Measurements from ENCODE around the gene MAP2K5.

Gene MAP2K5

DNA sequence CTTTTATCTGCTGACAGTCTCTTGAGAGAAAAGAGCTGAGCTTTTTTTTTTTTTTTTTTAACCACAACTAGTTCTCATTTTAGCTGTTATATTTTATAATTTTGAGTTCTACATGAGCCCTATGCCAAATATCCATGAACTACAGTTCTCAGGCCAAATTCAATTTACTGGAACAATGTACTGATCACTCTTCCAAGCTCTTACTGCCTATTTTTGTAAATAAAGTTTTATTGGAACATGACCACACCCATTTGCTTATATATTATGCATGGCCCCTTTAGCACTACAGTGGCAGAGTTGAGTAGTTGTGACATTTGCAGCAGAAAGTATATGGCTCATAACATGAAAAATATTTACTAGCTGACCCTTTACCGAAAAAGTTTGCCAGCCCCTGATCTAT lies 153.6 kb downstream of the MAP2K5 start:
- Histone ChIP-seq H3K4me1 (ENCODE audit: control insufficient read depth, insufficient read depth, low read length) (peaks cover 15% of the 10 kb centered on the region), H3K27ac (ENCODE audit: low read depth, low read length) (no peak overlapping the region), H3K4me3 (ENCODE audit: low read depth, low read length) (no peak overlapping the region), H3K36me3 (ENCODE audit: control insufficient read depth, insufficient read depth, low read length) (no peaks in the 10 kb centered on the region), H3K9me3 (ENCODE audit: control insufficient read depth, insufficient read depth, low read length) (no peaks in the 10 kb centered on the region), H3K27me3 (ENCODE audit: control insufficient read depth, insufficient read depth, low read length) (no peaks in the 10 kb centered on the region), H3K9ac (ENCODE audit: low read depth, low read length) (no peak overlapping the region)

DNA sequence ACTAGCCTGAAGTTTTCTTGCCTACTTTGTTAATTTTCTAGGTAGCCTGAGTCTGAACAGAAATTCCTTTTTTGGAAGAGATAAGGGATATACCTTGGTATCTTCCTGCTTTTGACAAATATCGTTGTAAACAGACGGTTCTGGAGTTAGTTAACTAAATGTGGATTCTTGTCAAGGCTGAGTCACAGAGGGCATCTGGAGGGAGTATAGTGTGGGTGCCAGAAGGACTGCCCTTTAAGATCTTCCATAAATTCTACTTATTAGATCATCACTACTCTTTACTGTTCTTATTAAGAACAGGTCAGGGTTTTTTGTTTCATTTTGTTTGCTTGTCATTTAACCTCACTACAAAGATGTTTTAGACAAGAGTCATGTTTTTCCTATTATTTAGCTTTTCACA lies 157.5 kb downstream of the MAP2K5 start:
- no peak overlapping the region for H3K9ac ChIP-seq (ENCODE audit: low read depth, low read length)
- no peaks in the 10 kb centered on the region for H3K9me3 ChIP-seq (ENCODE audit: control insufficient read depth, insufficient read depth, low read length)
- H3K36me3 ChIP-seq (ENCODE audit: control insufficient read depth, insufficient read depth, low read length): no peaks in the 10 kb centered on the region
- H3K4me3 ChIP-seq (ENCODE audit: low read depth, low read length): no peak overlapping the region
- no peaks in the 10 kb centered on the region for H3K27me3 ChIP-seq (ENCODE audit: control insufficient read depth, insufficient read depth, low read length)
- H3K4me1 ChIP-seq (ENCODE audit: control insufficient read depth, insufficient read depth, low read length): no peaks in the 10 kb centered on the region
- no peak overlapping the region for H3K27ac ChIP-seq (ENCODE audit: low read depth, low read length)

DNA sequence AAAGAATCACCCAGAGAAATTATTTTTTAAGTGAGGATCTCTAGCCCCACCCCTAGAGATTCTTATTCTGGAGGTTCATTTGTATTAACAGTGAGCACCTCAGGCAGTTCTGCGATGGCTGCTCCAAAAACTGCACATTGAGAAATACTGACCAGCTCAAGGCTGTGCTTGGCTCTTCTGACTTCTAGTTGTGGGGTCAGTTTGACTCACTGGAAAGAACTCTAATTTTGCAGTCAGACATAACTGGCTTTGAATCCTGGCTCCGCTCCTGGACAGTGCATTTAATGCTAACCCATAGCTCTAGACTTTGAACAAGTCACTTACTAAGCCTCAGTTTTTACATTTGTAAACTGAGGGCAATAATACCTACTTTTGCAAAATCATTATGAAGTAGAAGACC lies 159.2 kb downstream of the MAP2K5 start:
- no peaks in the 10 kb centered on the region for H3K36me3 ChIP-seq (ENCODE audit: control insufficient read depth, insufficient read depth, low read length)
- no peaks in the 10 kb centered on the region for H3K4me1 ChIP-seq (ENCODE audit: control insufficient read depth, insufficient read depth, low read length)
- H3K4me3 ChIP-seq (ENCODE audit: low read depth, low read length): no peak overlapping the region
- no peak overlapping the region for H3K27ac ChIP-seq (ENCODE audit: low read depth, low read length)
- no peaks in the 10 kb centered on the region for H3K9me3 ChIP-seq (ENCODE audit: control insufficient read depth, insufficient read depth, low read length)
- H3K9ac ChIP-seq (ENCODE audit: low read depth, low read length): no peak overlapping the region
- no peaks in the 10 kb centered on the region for H3K27me3 ChIP-seq (ENCODE audit: control insufficient read depth, insufficient read depth, low read length)

GRCh38 chr15:67707520-67708283 lies 165.2 kb downstream of the MAP2K5 start:
- H3K4me3 ChIP-seq (ENCODE audit: low read depth, low read length): no peak overlapping the region
- no peaks in the 10 kb centered on the region for H3K36me3 ChIP-seq (ENCODE audit: control insufficient read depth, insufficient read depth, low read length)
- no peak overlapping the region for H3K27ac ChIP-seq (ENCODE audit: low read depth, low read length)

GRCh38 chr15:67708500-67708899 lies 166.0 kb downstream of the MAP2K5 start:
- Histone ChIP-seq H3K4me3 (ENCODE audit: low read depth, low read length) (no peak overlapping the region), H3K27ac (ENCODE audit: low read depth, low read length) (no peak overlapping the region), H3K27me3 (ENCODE audit: control insufficient read depth, insufficient read depth, low read length) (no peaks in the 10 kb centered on the region), H3K9me3 (ENCODE audit: control insufficient read depth, insufficient read depth, low read length) (no peaks in the 10 kb centered on the region), H3K9ac (ENCODE audit: low read depth, low read length) (no peak overlapping the region), H3K4me1 (ENCODE audit: control insufficient read depth, insufficient read depth, low read length) (peaks cover 7% of the 10 kb centered on the region), H3K36me3 (ENCODE audit: control insufficient read depth, insufficient read depth, low read length) (no peaks in the 10 kb centered on the region)

More at GRCh38 chr15:67707520-67708283, 165.2 kb downstream of the MAP2K5 start:
- Histone ChIP-seq H3K4me1 (ENCODE audit: control insufficient read depth, insufficient read depth, low read length) (peaks cover 7% of the 10 kb centered on the region), H3K9ac (ENCODE audit: low read depth, low read length) (no peak overlapping the region), H3K27me3 (ENCODE audit: control insufficient read depth, insufficient read depth, low read length) (no peaks in the 10 kb centered on the region), H3K9me3 (ENCODE audit: control insufficient read depth, insufficient read depth, low read length) (no peaks in the 10 kb centered on the region)

DNA sequence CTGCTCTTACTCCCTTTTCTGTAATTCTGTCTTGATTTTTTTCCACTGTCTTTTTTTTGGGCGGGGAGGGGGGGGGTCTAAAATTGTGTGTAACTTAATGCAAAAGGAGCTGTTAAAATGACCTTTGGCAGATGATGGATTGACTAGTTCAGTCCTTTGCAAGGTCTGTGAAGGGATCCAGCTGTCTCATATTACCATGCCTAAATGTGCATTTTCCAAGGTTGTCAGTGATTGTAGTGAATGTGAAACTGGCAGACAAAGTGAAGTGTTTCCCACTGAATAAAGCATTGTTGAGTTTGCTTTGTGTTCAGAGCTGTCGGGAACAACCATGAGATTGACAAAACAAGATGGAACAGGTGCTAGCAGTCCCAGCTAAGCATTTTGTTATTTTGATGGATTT lies 172.7 kb downstream of the MAP2K5 start:
- no peaks in the 10 kb centered on the region for H3K9me3 ChIP-seq (ENCODE audit: control insufficient read depth, insufficient read depth, low read length)
- H3K27me3 ChIP-seq (ENCODE audit: control insufficient read depth, insufficient read depth, low read length): no peaks in the 10 kb centered on the region
- no peak overlapping the region for H3K9ac ChIP-seq (ENCODE audit: low read depth, low read length)
- H3K4me3 ChIP-seq (ENCODE audit: low read depth, low read length): no peak overlapping the region
- no peaks in the 10 kb centered on the region for H3K36me3 ChIP-seq (ENCODE audit: control insufficient read depth, insufficient read depth, low read length)
- H3K27ac ChIP-seq (ENCODE audit: low read depth, low read length): no peak overlapping the region
- H3K4me1 ChIP-seq (ENCODE audit: control insufficient read depth, insufficient read depth, low read length): peaks cover under 1% of the 10 kb centered on the region; the same call in 1 of the 2 replicates

DNA sequence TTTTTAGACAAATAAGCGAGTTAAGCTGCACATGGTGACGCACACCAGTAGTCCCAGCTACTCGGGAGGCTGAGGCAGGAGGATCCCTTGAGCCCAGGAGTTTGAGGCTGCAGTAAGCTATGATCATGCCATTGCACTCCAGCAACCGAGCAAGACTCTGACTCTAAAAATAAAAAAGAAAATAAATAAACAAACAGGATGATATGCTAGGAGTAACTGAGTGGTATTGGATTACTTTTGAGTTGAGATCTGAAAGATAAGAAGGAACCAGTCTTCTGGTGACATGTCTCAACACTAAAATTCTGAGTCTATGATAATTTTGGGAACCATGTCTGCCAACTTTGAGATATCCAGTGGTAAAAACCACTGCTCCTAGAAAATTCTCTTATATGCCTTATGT lies 173.7 kb downstream of the MAP2K5 start:
- Histone ChIP-seq H3K9ac (ENCODE audit: low read depth, low read length) (no peak overlapping the region), H3K4me3 (ENCODE audit: low read depth, low read length) (no peak overlapping the region), H3K36me3 (ENCODE audit: control insufficient read depth, insufficient read depth, low read length) (no peaks in the 10 kb centered on the region), H3K4me1 (ENCODE audit: control insufficient read depth, insufficient read depth, low read length) (no peaks in the 10 kb centered on the region), H3K9me3 (ENCODE audit: control insufficient read depth, insufficient read depth, low read length) (no peaks in the 10 kb centered on the region), H3K27me3 (ENCODE audit: control insufficient read depth, insufficient read depth, low read length) (no peaks in the 10 kb centered on the region), H3K27ac (ENCODE audit: low read depth, low read length) (no peak overlapping the region)

DNA sequence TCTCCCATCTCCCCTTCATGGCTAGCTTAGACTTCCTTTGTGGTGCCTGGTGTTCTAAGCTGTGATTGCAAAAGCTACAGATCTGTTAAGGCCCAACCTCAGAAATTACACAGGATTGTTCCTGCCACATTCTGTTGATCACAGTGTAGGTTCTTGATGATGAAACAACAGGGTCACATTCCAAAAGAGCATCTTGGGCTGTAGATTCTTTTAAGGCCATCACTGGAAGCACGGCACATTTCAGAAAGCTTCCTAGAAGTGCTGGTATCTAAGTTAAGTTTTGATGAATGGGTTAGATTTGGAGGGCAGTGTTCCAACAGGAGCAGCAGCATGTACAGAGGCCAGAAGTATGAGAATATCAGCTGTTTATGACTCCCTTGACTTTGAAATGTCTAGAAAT lies 175.3 kb downstream of the MAP2K5 start:
- no peak overlapping the region for H3K4me3 ChIP-seq (ENCODE audit: low read depth, low read length)
- no peaks in the 10 kb centered on the region for H3K4me1 ChIP-seq (ENCODE audit: control insufficient read depth, insufficient read depth, low read length)
- no peaks in the 10 kb centered on the region for H3K9me3 ChIP-seq (ENCODE audit: control insufficient read depth, insufficient read depth, low read length)
- H3K9ac ChIP-seq (ENCODE audit: low read depth, low read length): no peak overlapping the region
- H3K36me3 ChIP-seq (ENCODE audit: control insufficient read depth, insufficient read depth, low read length): no peaks in the 10 kb centered on the region
- H3K27ac ChIP-seq (ENCODE audit: low read depth, low read length): no peak overlapping the region
- no peaks in the 10 kb centered on the region for H3K27me3 ChIP-seq (ENCODE audit: control insufficient read depth, insufficient read depth, low read length)

DNA sequence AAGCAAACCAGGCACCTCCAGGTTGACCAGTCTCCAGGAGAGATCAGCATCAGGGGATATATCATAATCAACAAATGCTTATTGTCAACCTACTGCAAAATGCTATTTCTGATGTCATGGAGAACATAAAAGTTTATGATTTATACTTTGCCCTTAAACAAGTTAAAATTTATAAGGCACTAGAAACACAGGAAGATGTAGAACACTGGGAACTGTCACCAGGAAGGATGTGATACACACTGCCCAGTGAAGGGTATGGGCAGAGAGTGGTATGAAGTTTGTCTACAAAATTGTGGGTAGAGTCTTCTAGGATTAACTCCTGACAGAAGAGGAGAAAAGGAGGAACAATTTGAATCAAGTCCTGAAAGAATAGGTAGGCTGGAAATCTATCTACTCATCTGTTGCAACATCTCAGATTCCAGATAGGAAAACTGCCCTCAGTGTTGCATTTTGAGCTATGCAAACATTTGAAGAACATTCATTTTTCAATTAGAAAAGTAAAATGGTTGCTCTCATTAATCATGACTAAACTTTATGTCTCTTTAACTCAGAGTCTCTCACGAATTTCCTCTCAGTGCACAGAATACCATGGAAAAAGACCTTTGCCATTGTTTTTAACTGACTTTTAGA lies 176.9 kb downstream of the MAP2K5 start:
- H3K27me3 ChIP-seq (ENCODE audit: control insufficient read depth, insufficient read depth, low read length): no peaks in the 10 kb centered on the region
- H3K9me3 ChIP-seq (ENCODE audit: control insufficient read depth, insufficient read depth, low read length): no peaks in the 10 kb centered on the region
- no peak overlapping the region for H3K4me3 ChIP-seq (ENCODE audit: low read depth, low read length)
- no peak overlapping the region for H3K9ac ChIP-seq (ENCODE audit: low read depth, low read length)
- no peaks in the 10 kb centered on the region for H3K36me3 ChIP-seq (ENCODE audit: control insufficient read depth, insufficient read depth, low read length)
- H3K4me1 ChIP-seq (ENCODE audit: control insufficient read depth, insufficient read depth, low read length): peaks cover 4% of the 10 kb centered on the region; the same call in 1 of the 2 replicates
- no peak overlapping the region for H3K27ac ChIP-seq (ENCODE audit: low read depth, low read length)

- Histone ChIP-seq H3K9ac (ENCODE audit: low read depth, low read length) (no peak overlapping the region), H3K9me3 (ENCODE audit: control insufficient read depth, insufficient read depth, low read length) (no peaks in the 10 kb centered on the region), H3K4me3 (ENCODE audit: low read depth, low read length) (no peak overlapping the region), H3K27ac (ENCODE audit: low read depth, low read length) (no peak overlapping the region), H3K36me3 (ENCODE audit: control insufficient read depth, insufficient read depth, low read length) (no peaks in the 10 kb centered on the region), H3K27me3 (ENCODE audit: control insufficient read depth, insufficient read depth, low read length) (no peaks in the 10 kb centered on the region), H3K4me1 (ENCODE audit: control insufficient read depth, insufficient read depth, low read length) (peaks cover 4% of the 10 kb centered on the region; the same call in 1 of the 2 replicates)
Measured at GRCh38 chr15:67720556-67721175, 178.2 kb downstream of the MAP2K5 start.

All from HUES48 (cell line).